ENCODE measurements around the gene APPBP2. TPM values are rescaled to one million over a fixed set of nuclear protein-coding genes. Genes with fewer than 3 reads are reported as not detected.
A peak's percentile ranks its signal among the peaks of the same experiment; 100 is the strongest.
"Not testable (repeated sequence)": the region's sequence is repeated elsewhere in the genome, so short reads cannot be mapped to it uniquely, and the experiment has no call there.

Gene APPBP2
- total and polyA plus RNA-seq, 2 of the 8 experiments (the other 6 are each of a cell fraction or from before 2014, with no cell fraction given) = 3.3 to 18.0 TPM

GRCh38 chr17:60435244-60436167 lies 90.5 kb downstream of the APPBP2 start (continued):
- no peak for TF ChIP-seq BCL11A (IDR thresholded peaks at IDR 0.05; ENCODE audit: low read depth in 2 of 2, low read length in 2 of 2)

DNA sequence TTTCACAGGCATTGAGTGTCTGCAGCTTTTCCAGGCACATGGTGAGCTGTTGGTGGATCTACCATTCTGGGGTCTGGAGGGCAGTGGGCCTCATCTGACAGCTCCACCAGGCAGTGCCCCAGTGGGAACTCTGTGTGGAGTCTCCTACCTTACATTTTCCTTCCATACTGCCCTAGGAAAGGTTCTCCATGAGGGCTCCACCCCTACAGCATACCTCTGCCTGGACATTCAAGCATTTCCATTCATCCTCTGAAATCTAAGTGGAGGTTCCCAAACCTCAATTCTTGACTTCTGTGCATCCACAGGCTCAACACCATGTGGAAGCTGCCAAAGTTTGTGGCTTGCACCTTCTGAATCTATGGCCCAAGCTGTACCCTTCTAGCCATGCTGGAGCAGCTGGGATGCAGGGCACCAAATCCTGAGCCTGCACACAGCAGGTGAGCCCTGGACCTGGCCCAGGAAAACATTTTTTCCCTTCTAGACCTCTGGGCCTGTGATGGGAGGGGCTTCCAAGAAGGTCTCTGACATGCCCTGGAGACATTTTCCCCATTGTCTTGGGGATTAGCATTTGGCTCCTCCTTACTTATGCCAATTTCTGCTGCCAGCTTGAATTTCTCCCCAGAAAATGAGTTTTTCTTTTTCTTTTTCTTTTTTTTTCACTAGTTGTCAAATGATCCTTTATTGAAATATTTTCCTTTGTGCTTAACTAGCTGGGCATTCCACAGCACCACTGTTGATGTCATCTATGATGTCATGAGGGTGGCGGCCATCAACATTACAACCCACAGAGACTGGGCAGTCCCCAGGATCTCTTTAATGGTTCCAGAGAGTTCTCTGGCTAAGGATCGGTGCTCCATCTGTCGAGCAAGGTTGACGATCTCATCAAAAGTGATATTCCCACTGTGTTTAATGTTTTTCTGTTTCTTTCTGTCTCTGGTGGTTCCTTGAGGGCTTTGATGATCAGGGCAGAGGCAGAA lies 92.7 kb downstream of the APPBP2 start:
- H3K4me1 ChIP-seq (replicated peaks in 1 of 4; ENCODE audit: control insufficient read depth in 3 of 4, insufficient read depth in 4 of 4, low read length in 3 of 4); H3K27ac ChIP-seq (ENCODE audit: low read depth, low read length); H2AFZ ChIP-seq (ENCODE audit: low read length); H2BK20ac ChIP-seq (ENCODE audit: low read length); H2BK12ac ChIP-seq (ENCODE audit: low read depth, low read length); H2BK15ac ChIP-seq (ENCODE audit: low read length); FAIRE-seq; H4K5ac ChIP-seq (ENCODE audit: insufficient read length, low read depth, low read length); H3K23ac ChIP-seq (ENCODE audit: insufficient read length); H3K9me3 ChIP-seq (ENCODE audit: insufficient read depth in 2 of 2, low read depth in 1 of 2, low read length in 1 of 2); H3K23me2 ChIP-seq (ENCODE audit: low read depth, low read length); H3K14ac ChIP-seq (ENCODE audit: insufficient read length); POLR2A ChIA-PET (ENCODE audit: partially characterized antibody); H4K91ac ChIP-seq (replicated peaks; ENCODE audit: insufficient read length, low read length); H3K56ac ChIP-seq (replicated peaks; ENCODE audit: insufficient read length, low read depth, low read length); H4K20me1 ChIP-seq (replicated peaks in 1 of 2; ENCODE audit: control insufficient read depth in 1 of 2, insufficient read depth in 2 of 2, low read length in 2 of 2); H3K79me1 ChIP-seq (ENCODE audit: low read depth, low read length); H2BK5ac ChIP-seq (ENCODE audit: low read depth, low read length); H3K4me2 ChIP-seq (ENCODE audit: insufficient read depth in 1 of 2, low read depth in 2 of 2, low read length in 2 of 2); H3K9ac ChIP-seq (replicated peaks in 1 of 4; ENCODE audit: extremely low read depth in 1 of 4, low read depth in 3 of 4, low read length in 3 of 4); H3K79me2 ChIP-seq (ENCODE audit: control insufficient read depth in 1 of 2, insufficient read depth in 2 of 2, low read length in 2 of 2); H4K8ac ChIP-seq (ENCODE audit: extremely low read depth, insufficient read depth, low read length); H3K27me3 ChIP-seq (replicated peaks in 1 of 4; ENCODE audit: control insufficient read depth in 3 of 4, extremely low read depth in 1 of 4, insufficient read depth in 3 of 4, low read length in 3 of 4); H3K36me3 ChIP-seq (ENCODE audit: control insufficient read depth in 2 of 4, insufficient read depth in 4 of 4, low read length in 3 of 4); H3K4me3 ChIP-seq (ENCODE audit: extremely low read depth in 1 of 4, insufficient read depth in 2 of 4, low read depth in 3 of 4, low read length in 4 of 4); H3K4ac ChIP-seq (replicated peaks; ENCODE audit: insufficient read length, low read depth, low read length); H3K18ac ChIP-seq (ENCODE audit: extremely low read depth, low read length); H2AK5ac ChIP-seq (ENCODE audit: low read depth, low read length); H2BK120ac ChIP-seq (replicated peaks; ENCODE audit: low read depth, low read length): not testable (repeated sequence)
- peak in 1 of 2 experiments; percentile 24 for DNase-seq (ENCODE audit: low read depth in 1 of 2, low spot score in 2 of 2)
- CTCF ChIA-PET (ENCODE audit: partially characterized antibody) = interaction anchor here (0.6 to 1.3 kb wide), 6 partner anchors 10 to 345 kb away, joined by 3 to 5 read pairs (median 3); no protein-coding TSS in a partner anchor
- WGBS, 2 experiments (ENCODE audit: extremely low coverage in 1 of 2, insufficient coverage in 1 of 2, insufficient read length in 1 of 2, insufficient replicate concordance in 2 of 2, low coverage in 1 of 2, low lambda C conversion rate in 2 of 2, missing lambda C conversion rate in 1 of 2) = 96% methylated on average over 4 of the region's 4 CpGs; no CpG with 5 or more reads in 1 of the 2 experiments

Data from H1 (cell line).